ENCODE data around the gene PAK1. TPM values are rescaled to one million over a fixed set of nuclear protein-coding genes. Genes with fewer than 3 reads are reported as not detected.
A peak's percentile ranks its signal among the peaks of the same experiment; 100 is the strongest.

Gene PAK1
- total RNA-seq, 1 experiment from 2014 or later: 26.1 TPM

- Histone ChIP-seq H3K9me3 (ENCODE audit: low read length) (no peaks in the 10 kb centered on the region), H3K4me2 (ENCODE audit: low read length) (no peak overlapping the region), H4K20me1 (ENCODE audit: low read length) (no peaks in the 10 kb centered on the region), H3K27ac (ENCODE audit: low read length) (no peak overlapping the region), H3K9me2 (replicated peaks; ENCODE audit: low read length) (no peaks in the 10 kb centered on the region), H3K36me3 (ENCODE audit: low read depth, low read length) (no peaks in the 10 kb centered on the region), H3K4me3 (ENCODE audit: low read length) (no peak overlapping the region), H3F3A (ENCODE audit: low read length, unreplicated experiment) (no peaks in the 10 kb centered on the region), H2AFZ (ENCODE audit: low read length) (no peak overlapping the region), H3K9ac (ENCODE audit: low read length) (no peak overlapping the region), H3K79me2 (ENCODE audit: low read length) (no peaks in the 10 kb centered on the region), H3K27me3 (ENCODE audit: low read length) (no peaks in the 10 kb centered on the region), H3K4me1 (ENCODE audit: insufficient read depth, low read length) (peaks cover 31% of the 10 kb centered on the region)
- ChIA-PET POLR2A (ENCODE audit: unreplicated experiment) (no interaction called here), CTCF (no interaction called here)
- DNase-seq (no peak), ATAC-seq (no peak)
- intact Hi-C loops (cut with micrococcal nuclease): loop anchor here (5.0 kb wide), 3 partner anchors 62 to 137 kb away; partner anchors contain the start of gene PAK1
- no TSS peak for BruUV-seq (replicated peaks)
- TF ChIP-seq EZH2phosphoT487 (IDR thresholded peaks at IDR 0.05; ENCODE audit: borderline replicate concordance, low read length): no peak
- no peak for TF ChIP-seq CTCF (conservative IDR thresholded peaks at IDR 0.05; ENCODE audit: low read depth, low read length)
- TF ChIP-seq EZH2 (IDR thresholded peaks at IDR 0.05; ENCODE audit: low read length, unreplicated experiment): no peak
Observed at GRCh38 chr11:77410076-77410827, 63.6 kb downstream of the PAK1 start.

- no peak for TF ChIP-seq CTCF (conservative IDR thresholded peaks at IDR 0.05; ENCODE audit: low read depth, low read length)
- TF ChIP-seq EZH2phosphoT487 (IDR thresholded peaks at IDR 0.05; ENCODE audit: borderline replicate concordance, low read length): no peak
- no peak for TF ChIP-seq EZH2 (IDR thresholded peaks at IDR 0.05; ENCODE audit: low read length, unreplicated experiment)
- no peaks in the 10 kb centered on the region for H3K36me3 ChIP-seq (ENCODE audit: low read depth, low read length)
- intact Hi-C loops (cut with micrococcal nuclease): loop anchor here (10.0 kb wide), 1 partner anchor 214 kb away; no protein-coding TSS in a partner anchor
- no peak overlapping the region for H3K4me3 ChIP-seq (ENCODE audit: low read length)
- H3K9me3 ChIP-seq (ENCODE audit: low read length): no peaks in the 10 kb centered on the region
- H3K9ac ChIP-seq (ENCODE audit: low read length): no peak overlapping the region
- H3K4me1 ChIP-seq (ENCODE audit: insufficient read depth, low read length): peaks cover 28% of the 10 kb centered on the region
- H3K27ac ChIP-seq (ENCODE audit: low read length): no peak overlapping the region
- ChIA-PET CTCF (no interaction called here), POLR2A (ENCODE audit: unreplicated experiment) (no interaction called here)
- no peaks in the 10 kb centered on the region for H3K27me3 ChIP-seq (ENCODE audit: low read length)
- ATAC-seq (no peak), DNase-seq (no peak)
- no peaks in the 10 kb centered on the region for H3K79me2 ChIP-seq (ENCODE audit: low read length)
- no peaks in the 10 kb centered on the region for H3F3A ChIP-seq (ENCODE audit: low read length, unreplicated experiment)
- no peaks in the 10 kb centered on the region for H4K20me1 ChIP-seq (ENCODE audit: low read length)
- no TSS peak for BruUV-seq (replicated peaks)
- H3K4me2 ChIP-seq (ENCODE audit: low read length): no peak overlapping the region
- H2AFZ ChIP-seq (ENCODE audit: low read length): no peak overlapping the region
- H3K9me2 ChIP-seq (replicated peaks; ENCODE audit: low read length): no peaks in the 10 kb centered on the region
Observed at GRCh38 chr11:77409046-77409445, 64.8 kb downstream of the PAK1 start.

- CTCF ChIA-PET: interaction anchor here (0.6 to 1.0 kb wide), 2 partner anchors 212 to 219 kb away, joined by 3 to 8 read pairs; no protein-coding TSS in a partner anchor
- DNase-seq: peak; percentile 99
- ATAC-seq: peak; percentile 84
- Histone ChIP-seq H3K36me3 (ENCODE audit: low read depth, low read length) (no peaks in the 10 kb centered on the region), H3K9me2 (replicated peaks; ENCODE audit: low read length) (no peaks in the 10 kb centered on the region), H3K9ac (ENCODE audit: low read length) (no peak overlapping the region), H3K9me3 (ENCODE audit: low read length) (no peaks in the 10 kb centered on the region), H3K27me3 (ENCODE audit: low read length) (no peaks in the 10 kb centered on the region), H3F3A (ENCODE audit: low read length, unreplicated experiment) (no peaks in the 10 kb centered on the region), H3K4me1 (ENCODE audit: insufficient read depth, low read length) (peaks cover 28% of the 10 kb centered on the region), H3K4me3 (ENCODE audit: low read length) (peak overlapping the region; percentile 2; the same call in 1 of the 2 replicates), H3K4me2 (ENCODE audit: low read length) (peak overlapping the region; percentile 67), H3K27ac (ENCODE audit: low read length) (peak overlapping the region; percentile 28; the same call in 1 of the 2 replicates), H4K20me1 (ENCODE audit: low read length) (no peaks in the 10 kb centered on the region), H2AFZ (ENCODE audit: low read length) (no peak overlapping the region), H3K79me2 (ENCODE audit: low read length) (no peaks in the 10 kb centered on the region)
- no TSS peak for BruUV-seq (replicated peaks)
- TF ChIP-seq EZH2 (IDR thresholded peaks at IDR 0.05; ENCODE audit: low read length, unreplicated experiment): no peak
- intact Hi-C loops (cut with micrococcal nuclease): loop anchor here (2.0 to 10.0 kb wide), 2 partner anchors 33 to 213 kb away; no protein-coding TSS in a partner anchor
- POLR2A ChIA-PET (ENCODE audit: unreplicated experiment): no interaction called here
Observed at GRCh38 chr11:77407613-77408012, 66.3 kb downstream of the PAK1 start.
